Stomach (tissue), 9 donors: ENCODE results near the gene TCEA2. TPM values are rescaled to one million over a fixed set of nuclear protein-coding genes. Genes with fewer than 3 reads are reported as not detected.

Experiments used
- DNase-seq, 2 donors: peaks; one replicate each; pipeline versions ENCODE4 v3.0.0 to v3.0.0-alpha.2; 2013 to 2019
- H3K27ac ChIP-seq, 5 donors: fragments of 200-600 bp in 4 of 5; sonication (generic) in 4 of 5; one replicate each; pipeline ENCODE4 v1.5.1; 2013 to 2019; ENCODE audit warnings: mild to moderate bottlenecking in 1 of 5, moderate library complexity in 1 of 5
- H3K27me3 ChIP-seq, 3 donors: fragments of 200-600 bp; sonication (generic); one replicate each; pipeline ENCODE4 v1.5.1; 2017 to 2019; ENCODE audit warnings: mixed run types in 1 of 3
- H3K36me3 ChIP-seq, 4 donors: fragments of 200-600 bp; sonication (generic); 1 replicate in 3 of 4; 2 replicates in 1 of 4; pipeline ENCODE4 v1.5.1; 2016 to 2019
- H3K4me1 ChIP-seq, 4 donors: fragments of 200-600 bp; sonication (generic); one replicate each; pipeline ENCODE4 v1.5.1; 2016 to 2019
- H3K4me3 ChIP-seq, 4 donors: fragments of 200-600 bp; sonication (generic) in 3 of 4; one replicate each; pipeline ENCODE4 v1.5.1; 2016 to 2019; ENCODE audit warnings: mild to moderate bottlenecking in 1 of 4
- H3K9me3 ChIP-seq, 4 donors: fragments of 200-600 bp; sonication (generic); one replicate each; pipeline ENCODE4 v1.5.1; 2016 to 2019
- EP300 ChIP-seq: sonication (generic); formaldehyde crosslinking; IDR thresholded peaks from one replicate; pipeline ENCODE4 v1.6.1; 2017; ENCODE audit warnings: antibody characterized with exemption
- POLR2A ChIP-seq, 4 donors: fragments of 450-650 bp; IDR thresholded peaks; one replicate each; pipeline ENCODE4 v1.6.1; 2016; ENCODE audit warnings: antibody characterized with exemption in 4 of 4, control low read depth in 2 of 4, mild to moderate bottlenecking in 1 of 4, moderate library complexity in 1 of 4
- POLR2AphosphoS5 ChIP-seq, 3 donors: sonication (generic); formaldehyde crosslinking; IDR thresholded peaks; one replicate each; pipeline ENCODE4 v1.6.1; 2016; ENCODE audit warnings: antibody characterized with exemption in 3 of 3
- WGBS, 5 donors: extraction: QIAGEN DNeasy Blood & Tissue Kit in 3 of 5; methylation state at CpG; one replicate each; pipeline versions ENCODE4 v1.1.5 to v1.1.7; 2013 to 2018; 5-methylcytosine and 5-hydroxymethylcytosine counted together
- intact Hi-C: fragments of 100-400 bp; cut with DNase I; formaldehyde crosslinking; loops from one replicate; pipeline ENCODE4 v1.15.1; 2023; ENCODE audit warnings: low total_unique reads
- polyA plus RNA-seq, 3 donors: library from polyadenylated mRNA; stranded (reverse); fragments of 200-250 nt; gene quantifications; one replicate each; pipeline ENCODE4 v1.2.3, GENCODE V29; 2013
- total RNA-seq, 5 donors: library from RNA; depleted of rRNA; stranded (reverse); fragments of >200 nt; gene quantifications; one replicate each; pipeline versions ENCODE4 v1.1.0 to v1.2.3, GENCODE V29; 2014 to 2016
- TF ChIP-seq, protein P1 (sequence below), 7 experiments: fragments of 450-650 bp in 4 of 7; fragments of 200-600 bp in 3 of 7; sonication (generic) in 3 of 7; IDR thresholded peaks; one replicate each; pipeline ENCODE4 v1.5.1; 2016 to 2019; ENCODE audit warnings: antibody characterized with exemption in 7 of 7, control low read depth in 2 of 7, mild to moderate bottlenecking in 1 of 7
- donor health status: healthy with polysubstance abuse.
- donor health status: Bipolar disorder and iron deficiency.
- donor health status: healthy.

Gene TCEA2
- total and polyA plus RNA-seq, 8 donors = 3.1 to 35.5 (median 26.0) TPM

DNA sequence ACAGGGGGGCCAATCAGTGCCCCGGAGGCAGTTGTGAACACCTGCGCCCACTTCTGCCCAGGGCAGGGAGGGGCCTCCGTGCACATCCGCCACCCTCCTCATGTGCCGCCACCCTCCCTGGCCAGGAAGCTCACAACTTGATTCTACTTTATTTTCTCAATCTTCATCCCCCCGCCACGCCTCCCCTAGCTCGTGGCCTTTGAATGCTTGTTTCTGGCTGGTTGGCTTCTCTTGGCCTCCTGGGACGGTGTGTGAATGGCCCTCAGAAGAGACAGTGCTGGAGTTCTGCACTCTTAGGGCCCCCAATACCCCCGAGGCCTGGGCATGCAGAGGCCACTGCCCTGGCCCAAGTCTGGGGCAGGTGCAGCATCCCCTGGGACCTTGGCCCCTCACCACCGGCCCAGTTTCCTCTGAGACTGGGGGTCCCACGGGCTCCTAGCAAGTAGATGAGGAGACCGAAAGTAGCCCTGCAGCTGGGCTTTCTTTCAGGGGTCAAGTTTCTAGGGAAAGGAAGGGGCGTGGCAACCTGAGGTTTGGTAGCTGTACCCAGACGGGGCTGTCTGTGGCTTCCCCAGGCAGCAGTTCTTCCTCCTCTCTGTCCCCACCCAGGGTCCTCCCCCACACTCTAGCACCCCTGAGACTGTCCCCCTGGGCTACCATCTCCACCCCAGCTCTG lies 15.0 kb downstream of the TCEA2 start:
- 57 to 65% (median 61%) methylated on average over 14 to 15 of the region's 15 CpGs for WGBS, 5 donors
- H3K4me1 ChIP-seq = peaks cover 14 to 61% (median 45%) of the 10 kb centered on the region in 4 donors
- no peaks in the 10 kb centered on the region for H3K9me3 ChIP-seq
- H3K36me3 ChIP-seq = peaks cover 16 to 32% (median 29%) of the 10 kb centered on the region in 4 donors
- TF ChIP-seq POLR2A (IDR thresholded peaks at IDR 0.05) (no peak), POLR2AphosphoS5 (IDR thresholded peaks at IDR 0.05) (no peak), EP300 (no peak)
- TF ChIP-seq, protein P1, sequence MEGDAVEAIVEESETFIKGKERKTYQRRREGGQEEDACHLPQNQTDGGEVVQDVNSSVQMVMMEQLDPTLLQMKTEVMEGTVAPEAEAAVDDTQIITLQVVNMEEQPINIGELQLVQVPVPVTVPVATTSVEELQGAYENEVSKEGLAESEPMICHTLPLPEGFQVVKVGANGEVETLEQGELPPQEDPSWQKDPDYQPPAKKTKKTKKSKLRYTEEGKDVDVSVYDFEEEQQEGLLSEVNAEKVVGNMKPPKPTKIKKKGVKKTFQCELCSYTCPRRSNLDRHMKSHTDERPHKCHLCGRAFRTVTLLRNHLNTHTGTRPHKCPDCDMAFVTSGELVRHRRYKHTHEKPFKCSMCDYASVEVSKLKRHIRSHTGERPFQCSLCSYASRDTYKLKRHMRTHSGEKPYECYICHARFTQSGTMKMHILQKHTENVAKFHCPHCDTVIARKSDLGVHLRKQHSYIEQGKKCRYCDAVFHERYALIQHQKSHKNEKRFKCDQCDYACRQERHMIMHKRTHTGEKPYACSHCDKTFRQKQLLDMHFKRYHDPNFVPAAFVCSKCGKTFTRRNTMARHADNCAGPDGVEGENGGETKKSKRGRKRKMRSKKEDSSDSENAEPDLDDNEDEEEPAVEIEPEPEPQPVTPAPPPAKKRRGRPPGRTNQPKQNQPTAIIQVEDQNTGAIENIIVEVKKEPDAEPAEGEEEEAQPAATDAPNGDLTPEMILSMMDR (IDR thresholded peaks at IDR 0.05) = no peak
- peak overlapping the region; percentile 76 to 83 (median 79) for H3K4me3 ChIP-seq
- intact Hi-C loops = no loop called here
- peaks cover 0 to 11% (median 0%) of the 10 kb centered on the region in 3 donors for H3K27me3 ChIP-seq
- DNase-seq = peak; percentile 41 to 62
- peak overlapping the region in 4 of 5 donors; percentile 25 to 88 (median 76) for H3K27ac ChIP-seq

DNA sequence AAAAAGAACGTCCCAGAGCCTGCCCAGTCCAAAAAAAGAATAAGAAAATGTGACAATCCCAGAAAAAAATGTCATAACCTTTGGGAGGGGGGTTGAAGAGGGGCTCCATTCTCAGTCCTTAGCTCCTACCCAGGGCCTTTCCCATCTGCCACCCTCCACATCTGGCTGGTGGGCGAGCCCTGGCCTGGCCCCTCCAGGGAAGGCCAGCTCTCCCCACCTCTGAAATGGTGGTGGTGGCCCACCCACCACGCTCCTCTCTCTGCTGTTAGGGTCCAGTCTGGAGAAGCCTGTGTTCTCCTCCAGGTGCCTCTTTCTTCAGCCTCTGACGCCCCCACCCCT lies 15.9 kb downstream of the TCEA2 start:
- peak overlapping the region; percentile 76 to 83 (median 79) for H3K4me3 ChIP-seq
- peaks cover 0 to 20% (median 5%) of the 10 kb centered on the region in 3 donors for H3K27me3 ChIP-seq
- intact Hi-C loops = no loop called here
- H3K27ac ChIP-seq = peak overlapping the region; percentile 66 to 88 (median 84)
- H3K9me3 ChIP-seq = no peaks in the 10 kb centered on the region
- TF ChIP-seq EP300 (no peak), POLR2A (IDR thresholded peaks at IDR 0.05) (no peak), POLR2AphosphoS5 (IDR thresholded peaks at IDR 0.05) (no peak)
- TF ChIP-seq, protein P1 (IDR thresholded peaks at IDR 0.05) = no peak
- WGBS, 5 donors = 9 to 16% (median 11%) methylated on average over 4 of the region's 4 CpGs
- peaks cover 23 to 70% (median 54%) of the 10 kb centered on the region in 4 donors for H3K4me1 ChIP-seq
- H3K36me3 ChIP-seq = peaks cover 9 to 23% (median 20%) of the 10 kb centered on the region in 4 donors
- no peak for DNase-seq

DNA sequence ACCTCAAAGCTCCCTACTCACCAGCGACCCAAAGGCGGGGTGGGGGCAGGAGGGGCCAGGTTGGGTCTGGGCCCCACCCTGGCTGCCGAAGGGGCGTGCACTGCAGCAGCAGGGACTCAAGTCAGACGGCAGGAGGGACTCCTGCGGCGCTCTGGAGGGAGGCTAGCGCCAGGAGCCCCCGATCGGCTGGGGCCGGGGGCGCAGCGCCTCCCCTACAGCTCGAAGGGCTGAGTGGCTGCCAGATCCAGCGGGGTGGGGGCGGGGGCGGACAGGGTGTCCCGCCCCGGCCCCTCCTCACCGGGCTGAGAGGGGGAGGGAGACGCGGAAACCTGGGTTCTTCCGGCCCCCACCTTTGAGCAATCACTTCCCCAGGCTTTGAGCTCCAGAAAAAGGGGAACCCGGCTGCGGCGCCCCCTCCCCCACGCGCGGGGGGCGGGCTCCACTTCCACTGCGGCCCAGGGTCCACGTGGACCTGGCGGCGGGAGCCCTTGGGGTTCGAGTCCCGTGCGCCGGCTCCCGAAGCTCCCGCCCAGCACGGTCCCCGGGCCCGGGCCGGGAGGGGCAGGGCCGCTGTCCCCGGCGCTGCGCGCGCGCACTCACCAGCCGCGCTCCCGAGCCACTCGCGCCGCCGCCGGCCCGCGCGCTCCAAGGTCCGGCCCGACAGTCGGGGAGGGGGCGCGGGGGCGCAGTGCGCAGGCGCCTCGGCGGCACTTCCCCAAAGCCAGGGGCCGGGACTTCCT lies 16.4 kb downstream of the TCEA2 start, which contains the start of gene RGS19:
TSS of gene RGS19 (minus strand) at position 246 of the 740 bp plus-strand sequence. CDS start 2,632 bp downstream, outside the sequence.
- WGBS, 5 donors = 0 to 1% (median 1%) methylated on average over 2 to 73 of the region's 73 CpGs
- H3K36me3 ChIP-seq = peaks cover 4 to 17% (median 14%) of the 10 kb centered on the region in 4 donors
- peak within 1 kb of the TSS; percentile 70 to 88 (median 84) for H3K27ac ChIP-seq
- peak; percentile 82 to 93 for DNase-seq
- peaks cover under 1 to 25% (median 10%) of the 10 kb centered on the region in 3 donors for H3K27me3 ChIP-seq
- TF ChIP-seq EP300 (no peak), POLR2AphosphoS5 (IDR thresholded peaks at IDR 0.05) (no peak), POLR2A (IDR thresholded peaks at IDR 0.05) (no peak)
- TF ChIP-seq, protein P1 (IDR thresholded peaks at IDR 0.05) = no peak
- H3K4me3 ChIP-seq = peak within 1 kb of the TSS; percentile 76 to 83 (median 79)
- H3K4me1 ChIP-seq = peaks cover 27 to 76% (median 59%) of the 10 kb centered on the region in 4 donors
- intact Hi-C loops = no loop called here
- no peaks in the 10 kb centered on the region for H3K9me3 ChIP-seq

DNA sequence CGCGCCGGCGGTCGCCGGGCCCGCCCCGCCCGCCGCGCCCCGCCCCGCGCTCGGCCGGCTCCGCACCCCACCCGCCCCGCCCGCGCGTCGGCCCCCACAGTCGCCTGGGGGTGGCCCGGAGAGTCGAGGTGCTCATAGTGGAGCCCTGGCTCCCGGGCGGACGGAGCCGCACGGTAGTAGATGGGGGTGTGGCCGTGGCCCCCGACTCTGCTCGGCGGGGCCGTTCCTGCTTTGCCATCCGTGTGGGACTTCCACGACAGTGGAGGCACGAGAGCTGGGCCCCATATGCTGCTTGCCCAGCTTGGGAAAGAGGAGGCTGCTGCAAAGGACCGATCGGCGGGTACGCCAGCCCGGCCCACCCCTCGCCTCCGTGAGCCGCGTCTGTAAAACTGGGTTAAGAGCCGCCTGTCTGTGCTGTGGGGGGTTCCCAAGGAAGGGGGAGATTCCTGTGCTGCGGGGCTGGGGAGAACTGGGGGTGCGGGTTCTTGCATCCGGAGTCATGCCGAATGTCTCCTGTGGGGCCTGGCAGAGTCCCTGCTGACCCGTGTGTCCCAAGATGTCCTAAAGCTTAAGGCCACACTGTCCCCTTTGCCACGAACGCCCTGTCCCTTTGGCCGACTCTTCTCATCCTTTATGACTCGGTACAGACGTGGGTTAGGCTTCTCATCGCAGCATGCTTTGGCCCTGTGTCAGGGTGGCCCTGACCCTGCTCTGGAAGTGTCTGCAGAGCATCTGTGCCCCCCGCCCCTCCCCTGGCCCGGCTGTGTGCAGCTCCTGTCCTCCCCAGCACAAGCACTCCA lies 17.2 kb downstream of the TCEA2 start, which contains the start of gene OPRL1:
TSS of gene OPRL1 (plus strand) at position 70 of the 800 bp plus-strand sequence. CDS start 12,639 bp downstream, outside the sequence.
- TF ChIP-seq EP300 (no peak), POLR2AphosphoS5 (IDR thresholded peaks at IDR 0.05) (no peak)
- intact Hi-C loops = no loop called here
- H3K9me3 ChIP-seq = no peaks in the 10 kb centered on the region
- no peak for DNase-seq
- WGBS, 5 donors = 5 to 14% (median 8%) methylated on average over 19 to 62 of the region's 62 CpGs
- peaks cover 0 to 10% (median 7%) of the 10 kb centered on the region in 4 donors for H3K36me3 ChIP-seq
- H3K27me3 ChIP-seq = peaks cover 3 to 33% (median 18%) of the 10 kb centered on the region in 3 donors
- peak within 1 kb of the TSS; percentile 70 to 88 (median 84) for H3K27ac ChIP-seq
- peaks cover 27 to 81% (median 65%) of the 10 kb centered on the region in 4 donors for H3K4me1 ChIP-seq
- peak within 1 kb of the TSS; percentile 76 to 83 (median 79) for H3K4me3 ChIP-seq
